ENCODE results near the gene MFN2. TPM values are rescaled to one million over a fixed set of nuclear protein-coding genes. Genes with fewer than 3 reads are reported as not detected.

MFN2 gene
- total and polyA plus RNA-seq, 2 of the 8 experiments (the other 6 are each of a cell fraction or from before 2014, with no cell fraction given) = 34.0 to 62.5 TPM

- no peak for TF ChIP-seq JUND (IDR thresholded peaks at IDR 0.05; ENCODE audit: low read length)
- TF ChIP-seq ZNF274 (IDR thresholded peaks at IDR 0.05; ENCODE audit: borderline replicate concordance, extremely low read depth, low read length) = no peak
- no peak for TF ChIP-seq CHD1 (IDR thresholded peaks at IDR 0.05; ENCODE audit: low read depth, low read length)
- TF ChIP-seq TEAD4 (IDR thresholded peaks at IDR 0.05; ENCODE audit: low read depth, low read length) = no peak
- no peak for TF ChIP-seq MAX (IDR thresholded peaks at IDR 0.05)
- TF ChIP-seq YY1 (IDR thresholded peaks at IDR 0.05; ENCODE audit: low read depth, low read length) = no peak
- no peak for TF ChIP-seq SUZ12 (IDR thresholded peaks at IDR 0.05; ENCODE audit: low read length)
- TF ChIP-seq CBX8 (IDR thresholded peaks at IDR 0.05; ENCODE audit: borderline replicate concordance, low read depth, low read length) = no peak
- no peak for TF ChIP-seq E2F6 (IDR thresholded peaks at IDR 0.05)
Measured at GRCh38 chr1:12016182-12016581, 35.9 kb downstream of the MFN2 start (continued).

All from H1 (cell line).